Renal cortex interstitium (tissue), 11 donors: ENCODE measurements around the gene CFAP161. TPM values are rescaled to one million over a fixed set of nuclear protein-coding genes. Genes with fewer than 3 reads are reported as not detected.

Source experiments
- DNase-seq, 11 donors: peaks; one replicate each; pipeline ENCODE4 v3.0.0-alpha.2; 2013; ENCODE audit warnings: low read depth in 9 of 11, low spot score in 4 of 11; ENCODE audit errors: extremely low read depth in 1 of 11
- polyA plus RNA-seq, 3 donors: library from polyadenylated mRNA; unstranded; fragments of 120-200 nt; gene quantifications; one replicate each; pipeline ENCODE4 v1.2.1, GENCODE V29; 2013; ENCODE audit not compliant: insufficient read length in 3 of 3

The CFAP161 gene
- polyA plus RNA-seq, 3 donors: 0.30 to 0.59 (median 0.32) TPM

DNA sequence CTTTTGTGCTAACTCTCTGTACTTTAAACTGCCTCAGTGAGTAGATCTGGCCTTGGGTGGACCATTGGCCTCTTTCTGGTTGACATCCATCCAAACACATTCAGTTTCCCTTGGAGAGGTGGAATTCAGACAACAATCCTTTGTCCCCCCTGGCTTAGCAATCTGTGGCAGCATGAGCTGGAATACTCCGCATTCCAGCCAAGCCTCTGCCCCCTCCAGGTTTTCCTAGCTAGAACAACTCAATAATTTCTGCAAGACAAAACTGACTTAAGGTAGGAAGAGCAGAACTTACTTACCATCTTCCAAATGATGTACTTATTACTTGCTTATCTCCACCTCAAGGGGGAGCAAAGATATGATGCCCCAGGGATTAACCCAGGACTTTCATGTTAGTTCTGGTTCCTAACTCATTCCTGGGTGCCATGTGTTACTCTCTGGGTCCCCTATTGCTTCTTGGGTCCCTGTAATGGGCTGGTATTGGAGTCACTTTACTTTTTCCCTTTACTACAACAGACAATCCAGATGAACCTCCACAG lies 40.8 kb downstream of the CFAP161 start:
- no peak for DNase-seq

- no peak for DNase-seq
Measured at GRCh38 chr15:81175496-81175895, 41.4 kb downstream of the CFAP161 start.

DNA sequence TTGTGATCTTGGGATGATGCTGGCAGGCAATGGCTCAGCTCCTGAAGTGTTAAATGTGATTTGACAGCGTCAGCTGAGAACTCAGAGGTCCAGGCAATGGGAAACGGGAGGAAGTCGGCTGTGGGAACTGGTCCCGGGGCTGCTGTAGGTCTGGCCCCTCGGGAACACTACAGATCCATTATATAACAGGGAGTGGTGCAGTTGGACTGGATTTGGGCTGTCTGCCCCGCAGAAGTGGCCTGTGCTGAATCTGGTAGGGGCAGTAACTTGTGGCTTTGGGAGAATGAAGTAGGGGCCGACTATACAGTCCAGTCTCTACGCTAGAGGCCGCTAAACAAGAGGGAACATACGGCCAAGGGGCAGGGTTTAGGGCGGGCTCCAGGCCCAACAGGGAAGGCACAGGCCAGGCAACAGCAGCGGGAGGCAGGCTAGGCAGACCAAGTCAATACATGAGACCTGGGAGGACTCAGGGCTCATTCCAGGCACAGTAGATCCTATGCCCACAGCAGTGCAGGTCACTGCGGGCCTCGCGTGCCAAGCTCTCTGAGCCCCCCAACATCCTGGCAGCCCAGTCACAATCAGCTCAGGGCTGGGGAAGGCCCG lies 42.3 kb downstream of the CFAP161 start:
- DNase-seq: no peak

GRCh38 chr15:81178365-81178764 lies 44.3 kb downstream of the CFAP161 start:
- DNase-seq: no peak

DNA sequence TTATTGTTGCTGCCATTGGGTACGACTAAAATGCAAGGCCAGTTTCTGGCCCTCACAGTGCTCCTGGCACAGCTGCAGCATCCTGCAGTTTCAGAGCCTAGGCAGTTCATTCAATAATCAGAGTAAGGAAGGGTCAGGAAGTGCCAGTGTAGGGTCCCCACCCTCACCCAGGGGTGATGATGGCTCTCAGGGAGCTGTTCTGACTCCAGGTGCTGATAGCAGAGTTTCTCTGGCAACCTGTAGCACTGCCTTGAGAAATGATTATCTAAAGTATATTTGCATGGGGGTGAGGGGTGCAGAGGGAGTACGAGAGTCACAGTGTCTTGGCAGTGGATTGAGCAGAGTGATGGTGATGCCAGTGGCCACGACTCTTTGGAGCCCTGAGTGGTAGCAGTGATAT lies 47.1 kb downstream of the CFAP161 start:
- no peak for DNase-seq

- DNase-seq: no peak
Measured at GRCh38 chr15:81182031-81182755, 48.1 kb downstream of the CFAP161 start.

- no peak for DNase-seq
Measured at GRCh38 chr15:81182756-81183438, 48.8 kb downstream of the CFAP161 start.

GRCh38 chr15:81183439-81183775 lies 49.3 kb downstream of the CFAP161 start:
- no peak for DNase-seq

GRCh38 chr15:81184188-81184587 lies 50.1 kb downstream of the CFAP161 start:
- DNase-seq: no peak

DNA sequence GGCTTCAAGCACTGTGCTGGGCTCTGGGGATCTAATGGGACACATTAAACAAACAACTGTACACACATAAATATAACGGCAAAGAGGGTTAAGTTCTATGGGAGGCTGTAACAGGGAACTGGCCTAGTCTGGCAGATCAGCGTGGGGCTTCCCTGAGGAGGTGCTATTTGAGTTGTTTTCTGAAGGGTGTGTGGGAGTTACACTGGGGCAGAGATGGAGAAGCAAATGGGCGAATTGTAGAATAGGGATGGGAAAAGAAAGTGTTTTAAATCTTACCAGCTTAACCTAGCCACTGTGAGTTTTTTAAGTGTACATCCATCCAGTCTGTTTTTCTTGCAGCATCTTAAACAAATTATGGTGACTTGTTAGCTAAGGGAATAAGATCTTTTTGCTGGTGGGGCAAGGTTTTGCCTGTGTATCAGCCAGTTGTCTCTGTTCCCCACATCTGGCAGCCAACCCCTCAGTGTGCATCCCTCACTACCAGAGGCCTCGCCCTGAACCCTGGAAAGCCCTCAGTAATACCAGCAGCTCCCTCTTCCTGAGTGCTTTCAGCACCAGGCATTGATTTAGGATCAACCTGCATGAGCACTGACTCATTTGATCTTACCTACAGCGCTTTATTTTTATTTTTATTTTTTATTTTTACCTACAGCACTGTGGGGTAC lies 51.7 kb downstream of the CFAP161 start:
- DNase-seq: no peak

- DNase-seq: no peak
Measured at GRCh38 chr15:81188354-81188753, 54.3 kb downstream of the CFAP161 start.

GRCh38 chr15:81189583-81190283 lies 55.7 kb downstream of the CFAP161 start:
- DNase-seq: no peak

GRCh38 chr15:81190922-81191507 lies 56.9 kb downstream of the CFAP161 start:
- no peak for DNase-seq

GRCh38 chr15:81191701-81192100 lies 57.6 kb downstream of the CFAP161 start:
- no peak for DNase-seq

- no peak for DNase-seq
Measured at GRCh38 chr15:81194723-81195122, 60.7 kb downstream of the CFAP161 start.

GRCh38 chr15:81195339-81195864 lies 61.3 kb downstream of the CFAP161 start:
- DNase-seq: no peak

GRCh38 chr15:81196576-81197254 lies 62.6 kb downstream of the CFAP161 start, which contains the start of gene IL16:
Gene IL16 (plus strand): TSS chr15:81196879. CDS start chr15:81225400, 28,521 bp downstream.
- no peak for DNase-seq

DNA sequence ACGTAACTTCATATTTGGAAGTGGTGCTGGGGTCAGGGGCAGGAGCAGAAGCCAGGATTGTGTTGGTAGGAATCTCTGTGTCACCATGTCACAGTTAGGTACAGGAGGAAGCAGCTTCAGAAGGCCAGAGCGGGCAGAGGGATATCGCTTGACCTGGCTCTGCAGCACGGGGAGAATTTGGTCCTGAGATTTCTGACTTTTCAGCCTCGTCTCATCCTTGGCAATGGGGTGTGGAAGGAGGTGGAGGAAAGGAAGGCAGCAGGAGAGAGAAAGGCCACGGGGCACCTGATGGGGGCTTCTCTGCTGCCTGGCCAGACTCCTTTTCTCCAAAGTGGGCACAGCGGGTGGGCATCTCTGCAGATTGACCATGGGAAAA lies 63.2 kb downstream of the CFAP161 start:
- no peak for DNase-seq
